Measurements from ENCODE around the gene NSUN7. TPM values are rescaled to one million over a fixed set of nuclear protein-coding genes. Genes with fewer than 3 reads are reported as not detected.
"Not testable (repeated sequence)": the region's sequence is repeated elsewhere in the genome, so short reads cannot be mapped to it uniquely, and the experiment has no call there.

NSUN7 gene
- total RNA-seq, 1 experiment from 2014 or later, result 19.8 TPM

DNA sequence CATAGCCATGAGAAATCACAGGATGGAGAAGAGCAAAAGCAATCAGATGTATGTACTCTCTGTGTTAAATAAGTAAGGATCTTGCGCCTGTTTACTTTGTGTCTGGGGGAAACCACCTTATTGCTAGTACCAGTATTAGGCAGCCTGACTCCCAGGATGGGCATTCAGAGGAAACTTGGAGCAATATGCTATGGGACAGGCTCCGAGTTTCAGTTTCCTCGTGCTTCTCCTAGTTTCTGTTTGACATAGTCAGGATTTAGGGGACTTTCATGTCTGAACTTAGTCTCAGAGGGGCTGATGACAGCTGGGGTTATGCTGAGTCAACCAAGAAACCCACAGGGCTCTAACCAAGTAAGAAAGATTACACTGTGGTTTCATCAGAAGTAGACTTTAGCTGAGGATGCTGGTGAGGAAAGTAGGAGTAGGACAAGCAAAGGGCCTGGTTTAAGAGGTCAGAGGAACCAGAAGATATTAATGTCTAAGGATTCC, 13.5 kb downstream of the NSUN7 start:
- Histone ChIP-seq H3K27me3 (ENCODE audit: control insufficient read depth, insufficient read depth, low read length) (no peaks in the 10 kb centered on the region), H3K4me3 (ENCODE audit: insufficient read depth, low read depth, low read length) (no peak overlapping the region), H3K36me3 (replicated peaks; ENCODE audit: control insufficient read depth, insufficient read depth, low read length) (no peaks in the 10 kb centered on the region; the same call in 1 of the 2 replicates)
- no peak for DNase-seq

DNA sequence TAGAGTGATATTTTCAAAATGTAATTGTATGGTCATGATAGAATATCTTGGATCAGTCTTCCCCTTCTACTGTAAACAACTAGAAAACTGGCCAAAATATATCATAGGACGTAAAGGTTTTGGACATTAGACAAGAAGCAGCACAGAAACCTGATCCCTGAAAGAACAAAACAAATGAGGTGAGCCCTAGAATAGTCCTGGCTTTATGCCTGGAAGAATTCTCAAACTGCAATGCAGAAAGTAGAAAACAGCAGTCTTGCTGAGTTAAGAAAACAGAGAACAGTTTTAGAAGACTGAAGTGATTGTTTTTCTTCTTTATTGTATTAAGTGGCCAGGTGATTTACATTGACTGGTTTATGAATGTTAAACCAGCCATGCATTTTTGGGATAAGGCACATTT, 19.5 kb downstream of the NSUN7 start:
- Histone ChIP-seq H3K4me3 (ENCODE audit: insufficient read depth, low read depth, low read length) (no peak overlapping the region), H3K36me3 (replicated peaks; ENCODE audit: control insufficient read depth, insufficient read depth, low read length) (peaks cover 1% of the 10 kb centered on the region), H3K27me3 (ENCODE audit: control insufficient read depth, insufficient read depth, low read length) (no peaks in the 10 kb centered on the region)
- DNase-seq, result no peak

DNA sequence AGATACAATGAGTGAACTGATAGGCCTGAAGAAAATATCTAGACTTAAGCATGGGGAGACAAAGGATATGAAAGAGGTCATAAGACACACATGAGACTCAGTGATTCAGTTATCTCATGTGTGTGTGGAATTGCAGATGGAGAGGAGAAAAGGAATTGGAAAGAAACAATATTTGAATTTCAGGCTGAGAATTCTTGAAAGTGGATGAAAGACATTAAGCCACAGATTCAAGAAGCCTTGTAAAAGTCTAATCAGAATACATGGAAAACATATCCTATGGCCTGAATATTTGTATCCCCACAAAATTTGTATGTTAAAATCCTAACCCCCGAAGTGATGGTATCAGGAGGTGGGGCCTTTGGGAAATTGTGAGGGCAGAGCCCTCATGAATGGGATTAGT, 28.3 kb downstream of the NSUN7 start:
- DNase-seq, result no peak
- H3K4me3 ChIP-seq (ENCODE audit: insufficient read depth, low read depth, low read length), result no peak overlapping the region
- no peaks in the 10 kb centered on the region for H3K27me3 ChIP-seq (ENCODE audit: control insufficient read depth, insufficient read depth, low read length)
- no peaks in the 10 kb centered on the region; the same call in none of the 2 replicates for H3K36me3 ChIP-seq (replicated peaks; ENCODE audit: control insufficient read depth, insufficient read depth, low read length)

DNA sequence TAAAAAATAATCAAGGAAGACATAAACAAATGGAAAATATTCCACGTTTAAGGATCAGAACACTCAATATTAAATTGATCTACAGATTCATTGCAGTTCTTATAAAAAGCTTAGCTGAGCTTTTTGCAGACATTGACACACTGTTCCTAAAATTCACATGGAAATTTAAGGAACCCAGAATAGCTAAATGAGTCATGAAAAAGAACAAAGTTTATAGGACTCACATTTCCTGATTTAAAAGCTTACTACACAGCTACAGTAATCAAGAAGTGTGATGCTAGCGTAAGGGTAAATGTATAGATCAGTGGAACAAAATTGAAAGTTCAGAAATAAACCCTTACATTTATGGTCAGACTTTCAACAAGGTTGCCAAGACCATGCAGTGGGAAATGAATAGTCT, 33.1 kb downstream of the NSUN7 start:
- Histone ChIP-seq H3K27me3 (ENCODE audit: control insufficient read depth, insufficient read depth, low read length) (no peaks in the 10 kb centered on the region), H3K36me3 (replicated peaks; ENCODE audit: control insufficient read depth, insufficient read depth, low read length) (no peaks in the 10 kb centered on the region; the same call in none of the 2 replicates), H3K4me3 (ENCODE audit: insufficient read depth, low read depth, low read length) (no peak overlapping the region)
- DNase-seq, result no peak

DNA sequence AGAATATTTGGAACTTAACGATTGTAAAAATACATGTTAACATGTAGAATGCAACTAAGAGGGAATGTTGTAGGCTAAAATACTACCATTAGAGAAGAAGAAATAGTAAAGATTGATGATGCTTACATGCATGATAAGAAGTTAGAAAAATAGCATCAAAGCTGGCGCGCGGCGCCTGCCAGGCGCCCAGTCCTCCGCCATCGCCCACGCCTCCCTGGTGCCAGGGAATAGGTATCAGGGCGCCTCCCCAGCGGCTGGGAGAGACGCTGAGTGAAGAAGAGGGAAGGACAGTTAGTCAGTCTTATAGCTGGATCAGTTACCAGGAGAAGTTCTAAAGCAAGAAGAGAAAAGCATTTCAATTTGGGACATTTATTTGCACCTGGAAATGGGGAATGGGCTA, 36.0 kb downstream of the NSUN7 start:
- no peak for DNase-seq
- Histone ChIP-seq H3K27me3 (ENCODE audit: control insufficient read depth, insufficient read depth, low read length) (no peaks in the 10 kb centered on the region), H3K4me3 (ENCODE audit: insufficient read depth, low read depth, low read length) (no peak overlapping the region), H3K36me3 (replicated peaks; ENCODE audit: control insufficient read depth, insufficient read depth, low read length) (no peaks in the 10 kb centered on the region; the same call in 1 of the 2 replicates)

DNA sequence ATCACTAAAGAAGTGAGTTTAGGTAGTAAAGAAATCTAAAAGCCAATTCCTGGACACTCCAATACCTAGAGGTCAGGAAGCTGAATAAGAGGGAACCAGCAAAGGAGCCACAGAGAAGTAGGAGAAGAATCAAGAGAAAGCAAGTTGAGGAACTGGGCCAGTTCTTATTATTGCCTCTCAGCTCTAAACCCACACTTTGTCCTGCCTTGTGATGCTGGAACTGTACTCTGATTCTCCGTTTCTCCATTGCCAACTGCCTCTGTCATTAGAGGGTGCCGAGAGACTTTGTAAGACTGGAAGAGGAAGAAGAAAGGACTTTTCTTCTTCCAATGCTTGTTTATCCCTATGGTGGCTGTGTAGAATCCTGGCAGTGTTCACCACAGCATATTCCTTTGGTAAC, 38.6 kb downstream of the NSUN7 start:
- no peaks in the 10 kb centered on the region for H3K36me3 ChIP-seq (replicated peaks; ENCODE audit: control insufficient read depth, insufficient read depth, low read length)
- DNase-seq, result peak; percentile 11
- no peak overlapping the region for H3K4me3 ChIP-seq (ENCODE audit: insufficient read depth, low read depth, low read length)
- H3K27me3 ChIP-seq (ENCODE audit: control insufficient read depth, insufficient read depth, low read length), result no peaks in the 10 kb centered on the region

DNA sequence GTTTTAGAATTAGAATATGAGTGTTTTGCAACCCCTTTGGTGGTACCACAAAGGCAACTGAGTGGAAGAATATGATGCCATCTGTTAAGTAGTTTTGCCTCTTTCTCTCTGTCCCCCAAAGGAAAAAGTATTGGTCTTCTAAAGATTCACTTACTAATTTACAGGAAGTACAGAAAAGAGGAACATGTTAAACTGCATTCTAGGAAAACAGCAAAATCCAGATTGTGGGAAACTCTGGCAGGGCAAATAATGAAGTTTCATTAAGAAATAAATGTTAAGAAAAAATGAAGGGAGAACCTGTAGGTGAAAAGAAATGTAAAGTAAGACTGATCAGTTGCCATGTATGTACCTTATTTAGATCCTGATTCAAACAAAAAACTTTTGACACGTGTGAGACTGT, 39.3 kb downstream of the NSUN7 start:
- Histone ChIP-seq H3K36me3 (replicated peaks; ENCODE audit: control insufficient read depth, insufficient read depth, low read length) (no peaks in the 10 kb centered on the region), H3K27me3 (ENCODE audit: control insufficient read depth, insufficient read depth, low read length) (no peaks in the 10 kb centered on the region), H3K4me3 (ENCODE audit: insufficient read depth, low read depth, low read length) (no peak overlapping the region)
- DNase-seq, result no peak

DNA sequence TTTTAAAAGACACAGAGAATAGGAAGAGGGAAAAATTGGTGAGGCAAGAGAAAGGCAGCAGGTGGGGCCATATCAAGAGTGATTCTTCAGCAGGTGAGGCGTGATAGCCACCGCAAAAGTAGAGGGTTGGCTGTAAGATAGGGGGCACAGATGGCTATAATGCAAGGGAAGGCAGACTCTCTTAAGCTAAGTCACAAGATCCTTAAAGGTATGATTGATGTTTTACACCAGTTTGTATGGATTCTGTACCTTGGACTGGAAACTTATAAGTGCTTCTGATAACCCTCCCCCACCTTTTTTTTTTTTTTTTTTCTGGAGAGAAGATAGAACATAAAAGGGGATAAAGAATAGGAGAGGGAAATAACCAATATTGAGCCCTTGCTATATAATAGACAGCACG, 40.0 kb downstream of the NSUN7 start:
- Histone ChIP-seq H3K36me3 (replicated peaks; ENCODE audit: control insufficient read depth, insufficient read depth, low read length) (no peaks in the 10 kb centered on the region; the same call in 1 of the 2 replicates), H3K4me3 (ENCODE audit: insufficient read depth, low read depth, low read length) (no peak overlapping the region), H3K27me3 (ENCODE audit: control insufficient read depth, insufficient read depth, low read length) (no peaks in the 10 kb centered on the region)
- DNase-seq, result no peak

DNA sequence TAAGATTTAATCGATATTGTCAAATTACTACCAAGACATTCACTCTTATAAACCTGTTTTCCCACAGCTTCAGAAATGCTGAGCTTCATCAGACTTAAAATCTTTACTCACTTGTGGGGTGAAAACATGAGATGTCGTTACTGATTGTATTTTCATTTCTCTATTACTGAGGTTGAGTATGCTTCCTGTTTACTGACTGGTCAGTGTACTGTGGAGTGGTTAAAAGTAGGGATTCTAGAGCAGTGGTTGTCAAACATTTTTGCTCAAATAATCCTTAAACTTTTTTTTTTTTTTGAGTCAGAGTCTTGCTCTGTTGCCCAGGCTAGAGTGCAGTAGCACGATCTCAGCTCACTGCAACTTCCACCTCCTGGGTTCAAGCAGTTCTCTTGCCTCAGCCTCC, 50.3 kb downstream of the NSUN7 start:
- no peak overlapping the region for H3K4me3 ChIP-seq (ENCODE audit: insufficient read depth, low read depth, low read length)
- H3K27me3 ChIP-seq (ENCODE audit: control insufficient read depth, insufficient read depth, low read length), result no peaks in the 10 kb centered on the region
- no peaks in the 10 kb centered on the region for H3K36me3 ChIP-seq (replicated peaks; ENCODE audit: control insufficient read depth, insufficient read depth, low read length)
- DNase-seq, result no peak

DNA sequence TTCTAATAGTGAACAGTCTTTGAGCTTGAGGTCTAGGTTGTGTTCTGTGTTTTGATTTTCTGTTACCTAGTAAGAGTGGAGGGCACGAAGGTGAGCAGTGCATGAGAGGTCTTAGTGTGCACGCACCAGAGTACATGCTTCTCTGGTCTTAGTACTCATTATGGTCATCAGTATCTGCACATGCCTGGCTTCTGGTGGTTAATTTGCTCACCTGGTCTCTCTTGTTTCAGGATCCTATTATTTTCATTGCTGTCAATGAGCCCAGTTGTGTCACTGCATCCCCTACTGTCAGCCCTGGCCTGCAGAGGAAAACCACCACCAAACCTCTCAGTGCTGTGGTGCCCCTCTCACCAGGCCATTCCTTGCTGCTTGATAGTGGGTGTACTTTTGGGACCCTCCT, 54.8 kb downstream of the NSUN7 start:
- Histone ChIP-seq H3K4me3 (ENCODE audit: insufficient read depth, low read depth, low read length) (no peak overlapping the region), H3K27me3 (ENCODE audit: control insufficient read depth, insufficient read depth, low read length) (no peaks in the 10 kb centered on the region), H3K36me3 (replicated peaks; ENCODE audit: control insufficient read depth, insufficient read depth, low read length) (no peaks in the 10 kb centered on the region)
- DNase-seq, result no peak

DNA sequence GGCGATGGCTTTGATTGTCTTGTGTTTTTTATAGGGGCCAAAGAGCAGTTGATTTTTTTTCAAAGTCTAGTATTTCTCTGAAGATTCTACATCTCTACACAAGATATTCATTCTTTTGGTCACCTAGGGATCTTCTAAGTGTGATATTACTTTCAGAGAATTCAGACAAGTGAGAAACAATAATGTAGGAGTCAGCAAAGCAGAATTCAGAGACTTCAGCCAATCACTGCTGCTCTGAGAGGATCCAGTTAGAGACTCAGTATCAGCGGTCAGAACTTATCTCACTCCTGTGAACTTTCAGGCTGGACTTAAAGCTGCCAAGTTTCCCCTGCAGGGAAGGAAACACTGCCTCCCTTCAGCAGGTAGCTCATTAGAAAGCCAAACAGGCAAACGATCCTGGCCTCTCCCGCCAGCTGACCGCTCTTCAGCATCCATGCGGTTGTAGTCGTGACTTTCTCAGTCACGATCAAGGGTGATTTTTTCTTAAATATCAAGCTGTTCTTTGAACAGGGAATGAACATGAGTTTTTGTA, 59.2 kb downstream of the NSUN7 start:
- no peak overlapping the region for H3K4me3 ChIP-seq (ENCODE audit: insufficient read depth, low read depth, low read length)
- no peaks in the 10 kb centered on the region for H3K27me3 ChIP-seq (ENCODE audit: control insufficient read depth, insufficient read depth, low read length)
- DNase-seq, result no peak
- no peaks in the 10 kb centered on the region for H3K36me3 ChIP-seq (replicated peaks; ENCODE audit: control insufficient read depth, insufficient read depth, low read length)

DNA sequence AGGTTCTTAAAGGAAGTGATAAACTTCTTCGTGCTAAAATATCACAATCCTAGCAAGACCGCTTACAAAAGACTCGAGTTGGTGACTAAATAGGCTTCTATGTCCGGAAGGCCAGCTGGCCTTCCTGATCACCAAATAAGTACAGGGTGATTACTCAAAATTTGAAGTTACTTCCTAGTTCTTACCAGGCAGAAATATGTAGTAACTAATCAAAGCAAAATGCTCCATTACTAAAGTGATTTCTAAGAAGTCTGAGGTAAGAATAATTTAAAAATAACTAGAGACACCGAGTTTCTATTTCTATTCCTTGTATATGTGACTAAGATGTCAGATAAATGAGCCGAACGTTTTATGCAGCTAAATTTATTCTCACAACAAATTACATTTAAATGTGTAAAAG, 62.2 kb downstream of the NSUN7 start:
- no peak overlapping the region for H3K4me3 ChIP-seq (ENCODE audit: insufficient read depth, low read depth, low read length)

DNA sequence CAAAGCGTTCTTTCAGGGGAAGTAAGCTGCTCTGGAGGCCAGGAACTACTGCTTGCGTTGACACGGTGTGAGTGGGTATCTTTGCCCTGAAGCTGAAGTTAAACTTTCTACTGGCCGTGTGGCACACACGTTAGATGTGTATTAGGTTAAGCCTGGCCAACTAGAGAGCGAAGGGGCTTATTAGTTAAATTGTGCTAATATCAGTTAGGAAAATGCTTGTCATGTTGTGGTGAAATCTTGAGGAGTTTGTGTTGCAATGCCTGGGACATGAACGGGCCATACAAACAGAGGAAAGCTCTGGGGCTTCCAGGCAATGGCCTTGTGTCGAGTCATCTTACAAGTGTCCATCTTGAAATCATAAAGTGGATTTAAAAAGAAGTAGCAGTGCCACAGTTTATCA, 62.6 kb downstream of the NSUN7 start:
- no peaks in the 10 kb centered on the region for H3K27me3 ChIP-seq (ENCODE audit: control insufficient read depth, insufficient read depth, low read length)
- DNase-seq, result no peak
- H3K36me3 ChIP-seq (replicated peaks; ENCODE audit: control insufficient read depth, insufficient read depth, low read length), result peaks cover 7% of the 10 kb centered on the region
- H3K4me3 ChIP-seq (ENCODE audit: insufficient read depth, low read depth, low read length), result no peak overlapping the region

More for the DNA sequence above, 62.2 kb downstream of the NSUN7 start:
- no peak for DNase-seq
- Histone ChIP-seq H3K27me3 (ENCODE audit: control insufficient read depth, insufficient read depth, low read length) (no peaks in the 10 kb centered on the region), H3K36me3 (replicated peaks; ENCODE audit: control insufficient read depth, insufficient read depth, low read length) (peaks cover 7% of the 10 kb centered on the region)

DNA sequence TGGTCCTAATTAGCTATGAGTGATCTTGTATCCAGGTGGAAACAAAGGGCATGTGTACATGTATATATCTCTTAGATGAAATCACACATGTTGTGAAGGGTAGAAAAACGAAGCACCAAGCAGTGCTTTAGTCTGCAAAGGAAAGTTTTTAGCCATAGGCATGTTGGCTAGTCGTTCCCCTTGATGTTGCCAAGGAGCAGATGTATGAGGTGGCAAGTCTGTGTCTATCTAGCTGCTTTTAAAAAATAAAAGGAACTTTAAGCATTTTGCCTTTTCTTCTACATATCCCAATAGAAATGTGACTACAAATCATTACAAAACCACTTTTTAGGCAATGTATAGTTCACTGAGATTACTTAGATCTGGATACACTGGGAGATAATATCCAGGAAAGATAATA, 63.1 kb downstream of the NSUN7 start:
- H3K27me3 ChIP-seq (ENCODE audit: control insufficient read depth, insufficient read depth, low read length), result no peaks in the 10 kb centered on the region
- no peak for DNase-seq
- H3K36me3 ChIP-seq (replicated peaks; ENCODE audit: control insufficient read depth, insufficient read depth, low read length), result peaks cover 7% of the 10 kb centered on the region
- no peak overlapping the region for H3K4me3 ChIP-seq (ENCODE audit: insufficient read depth, low read depth, low read length)

DNA sequence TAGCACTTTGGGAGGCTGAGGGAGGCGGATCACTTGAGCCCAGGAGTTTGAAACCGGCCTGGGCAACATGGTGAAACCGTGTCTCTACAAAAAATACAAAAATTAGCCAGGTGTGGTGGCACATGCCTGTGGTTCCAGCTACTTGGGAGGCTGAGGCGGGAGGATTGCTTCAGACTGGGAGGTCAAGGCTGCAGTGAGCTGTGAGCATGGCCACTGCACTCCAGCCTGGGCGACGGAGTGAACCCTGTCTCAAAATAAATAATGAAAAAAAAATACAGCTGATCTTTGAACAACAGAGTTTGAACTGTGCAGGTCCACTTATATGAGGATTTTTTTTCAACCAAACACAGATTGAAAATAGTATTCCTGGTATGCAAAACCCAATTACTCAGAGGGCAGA, 67.4 kb downstream of the NSUN7 start:
- not testable (repeated sequence) for DNase-seq; H3K4me3 ChIP-seq (ENCODE audit: insufficient read depth, low read depth, low read length); H3K27me3 ChIP-seq (ENCODE audit: control insufficient read depth, insufficient read depth, low read length)
- peaks cover 15% of the 10 kb centered on the region for H3K36me3 ChIP-seq (replicated peaks; ENCODE audit: control insufficient read depth, insufficient read depth, low read length)

DNA sequence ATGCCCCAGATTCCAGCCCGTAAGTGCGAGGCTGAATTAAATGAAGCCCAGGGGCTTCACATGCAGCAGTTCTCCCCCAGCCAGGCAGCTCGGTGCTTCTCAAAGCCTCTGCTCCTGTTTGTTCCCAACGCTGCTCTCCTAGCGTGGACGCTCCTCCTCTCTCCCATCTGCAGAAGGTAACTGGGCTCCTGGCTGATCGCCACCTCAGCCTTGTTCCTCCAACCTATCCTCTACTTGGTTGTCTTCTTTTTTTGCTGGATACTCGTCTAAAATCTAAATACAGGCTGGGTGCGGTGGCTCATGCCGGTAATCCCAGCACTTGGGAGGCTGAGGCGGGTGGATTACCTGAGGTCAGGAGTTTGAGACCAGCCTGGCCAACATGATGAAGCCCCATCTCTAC, 70.3 kb downstream of the NSUN7 start:
- Histone ChIP-seq H3K4me3 (ENCODE audit: insufficient read depth, low read depth, low read length) (no peak overlapping the region), H3K27me3 (ENCODE audit: control insufficient read depth, insufficient read depth, low read length) (no peaks in the 10 kb centered on the region), H3K36me3 (replicated peaks; ENCODE audit: control insufficient read depth, insufficient read depth, low read length) (peaks cover 21% of the 10 kb centered on the region)
- no peak for DNase-seq
